H1 (cell line): ENCODE data around the gene HLA-A. TPM values are rescaled to one million over a fixed set of nuclear protein-coding genes. Genes with fewer than 3 reads are reported as not detected.
A peak's percentile ranks its signal among the peaks of the same experiment; 100 is the strongest.

Experiments used
- CTCF ChIA-PET: fragments of 300-600 bp; sonication (Branson Sonifier 250); formaldehyde crosslinking; loops from one replicate; lab custom pipeline; 2021; ENCODE audit not compliant: partially characterized antibody; lab: Charles Lee
- POLR2A ChIA-PET: fragments of 300-600 bp; sonication (Branson Sonifier 250); formaldehyde crosslinking; loops from one replicate; lab custom pipeline; 2021; ENCODE audit warnings: inconsistent platforms; ENCODE audit not compliant: partially characterized antibody; lab: Charles Lee
- DNase-seq, 2 experiments: peaks; one replicate each; pipeline versions ENCODE4 v3.0.0 to v3.0.0-alpha.2; 2010 to 2022; ENCODE audit warnings: low spot score in 2 of 2, low read depth in 1 of 2, mixed read lengths in 1 of 2
- FAIRE-seq: peaks from 2 replicates; lab custom pipeline; 2011; peaks lifted over from hg19 to GRCh38; lab: Jason Lieb, UNC
- H2AFZ ChIP-seq: 2 replicates; pipeline ENCODE4 v1.8.1; 2012; ENCODE audit warnings: low read length, inconsistent platforms
- H2AK5ac ChIP-seq: 2 replicates; pipeline ENCODE4 v1.6.1; 2013; ENCODE audit warnings: low read depth, low read length
- H2BK120ac ChIP-seq: replicated peaks from 2 replicates; pipeline ENCODE3; 2013; ENCODE audit warnings: low read depth, low read length, inconsistent platforms
- H2BK12ac ChIP-seq: 2 replicates; pipeline ENCODE4 v1.6.1; 2013; ENCODE audit warnings: low read depth, low read length
- H2BK15ac ChIP-seq: 2 replicates; pipeline ENCODE4 v1.6.1; 2013; ENCODE audit warnings: low read length
- H2BK20ac ChIP-seq: 2 replicates; pipeline ENCODE4 v1.6.1; 2013; ENCODE audit warnings: low read length
- H2BK5ac ChIP-seq: 2 replicates; pipeline ENCODE4 v1.6.1; 2013; ENCODE audit warnings: low read depth, low read length
- H3K14ac ChIP-seq: 2 replicates; pipeline ENCODE4 v1.6.1; 2013; ENCODE audit warnings: inconsistent platforms; ENCODE audit not compliant: insufficient read length
- H3K18ac ChIP-seq: 2 replicates; pipeline ENCODE4 v1.6.1; 2013; ENCODE audit warnings: low read length; ENCODE audit errors: extremely low read depth
- H3K23ac ChIP-seq: 2 replicates; pipeline ENCODE4 v1.6.1; 2013; ENCODE audit warnings: inconsistent platforms; ENCODE audit not compliant: insufficient read length
- H3K23me2 ChIP-seq: 2 replicates; pipeline ENCODE4 v1.6.1; 2013; ENCODE audit warnings: low read depth, low read length
- H3K27ac ChIP-seq: 2 replicates; pipeline ENCODE4 v1.6.1; 2011; ENCODE audit warnings: low read depth, low read length, inconsistent platforms
- H3K27me3 ChIP-seq, 4 experiments: replicated peaks in 1 of 4; 1 replicate in 1 of 4; 2 replicates in 3 of 4; pipeline versions ENCODE4 v1.6.1 to v1.8.1; 2011 to 2013; ENCODE audit warnings: low read length in 3 of 4, mild to moderate bottlenecking in 3 of 4, inconsistent platforms in 2 of 4, mixed read lengths in 2 of 4, moderate library complexity in 1 of 4; ENCODE audit not compliant: control insufficient read depth in 3 of 4, insufficient read depth in 3 of 4; ENCODE audit errors: extremely low read depth in 1 of 4
- H3K36me3 ChIP-seq, 4 experiments: 2 replicates each; pipeline versions ENCODE4 v1.6.1 to v1.8.1; 2011 to 2013; ENCODE audit warnings: mild to moderate bottlenecking in 4 of 4, low read length in 3 of 4, moderate library complexity in 2 of 4, control low read depth in 1 of 4, inconsistent platforms in 1 of 4; ENCODE audit not compliant: insufficient read depth in 4 of 4, control insufficient read depth in 2 of 4
- H3K4ac ChIP-seq: replicated peaks from 2 replicates; pipeline ENCODE3; 2013; ENCODE audit warnings: low read length, low read depth, mixed read lengths, inconsistent platforms; ENCODE audit not compliant: insufficient read length
- H3K4me1 ChIP-seq, 4 experiments: replicated peaks in 1 of 4; 1 replicate in 1 of 4; 2 replicates in 3 of 4; pipeline versions ENCODE4 v1.6.1 to v1.8.1; 2011 to 2013; ENCODE audit warnings: low read length in 3 of 4, inconsistent platforms in 2 of 4, mixed read lengths in 1 of 4; ENCODE audit not compliant: insufficient read depth in 4 of 4, control insufficient read depth in 3 of 4
- H3K4me2 ChIP-seq, 2 experiments: 2 replicates each; pipeline versions ENCODE4 v1.6.1 to v1.8.1; 2011 to 2013; ENCODE audit warnings: low read depth in 2 of 2, low read length in 2 of 2, control low read depth in 1 of 2, inconsistent platforms in 1 of 2, mild to moderate bottlenecking in 1 of 2; ENCODE audit not compliant: insufficient read depth in 1 of 2
- H3K4me3 ChIP-seq, 4 experiments: fragments of 200-600, 300-600 bp in 1 of 4; sonication (generic), shearing (Covaris generic), sonication (Bioruptor Twin) in 1 of 4; 2 replicates each; pipeline versions ENCODE4 v1.5.1 to v1.8.1; 2011 to 2016; ENCODE audit warnings: low read length in 4 of 4, low read depth in 3 of 4, control low read depth in 2 of 4, inconsistent platforms in 2 of 4, mild to moderate bottlenecking in 2 of 4, mixed read lengths in 1 of 4, moderate library complexity in 1 of 4; ENCODE audit not compliant: insufficient read depth in 2 of 4; ENCODE audit errors: extremely low read depth in 1 of 4
- H3K56ac ChIP-seq: replicated peaks from 2 replicates; pipeline ENCODE3; 2013; ENCODE audit warnings: low read depth, mild to moderate bottlenecking, mixed read lengths, low read length, inconsistent platforms; ENCODE audit not compliant: insufficient read length
- H3K79me1 ChIP-seq: 2 replicates; pipeline ENCODE4 v1.6.1; 2013; ENCODE audit warnings: low read depth, low read length, control low read depth
- H3K79me2 ChIP-seq, 2 experiments: 2 replicates each; pipeline versions ENCODE4 v1.6.1 to v1.8.1; 2012 to 2013; ENCODE audit warnings: low read length in 2 of 2, mild to moderate bottlenecking in 2 of 2, inconsistent platforms in 1 of 2; ENCODE audit not compliant: insufficient read depth in 2 of 2, control insufficient read depth in 1 of 2
- H3K9ac ChIP-seq, 4 experiments: replicated peaks in 1 of 4; 1 replicate in 1 of 4; 2 replicates in 3 of 4; pipeline versions ENCODE4 v1.6.1 to v1.8.1; 2011 to 2013; ENCODE audit warnings: low read depth in 3 of 4, low read length in 3 of 4, control low read depth in 2 of 4, mild to moderate bottlenecking in 2 of 4, moderate library complexity in 2 of 4, inconsistent platforms in 1 of 4; ENCODE audit errors: extremely low read depth in 1 of 4
- H3K9me3 ChIP-seq, 2 experiments: 2 replicates each; pipeline versions ENCODE4 v1.6.1 to v1.8.1; 2012 to 2013; ENCODE audit warnings: mild to moderate bottlenecking in 2 of 2, moderate library complexity in 2 of 2, control low read depth in 1 of 2, inconsistent platforms in 1 of 2, low read depth in 1 of 2, low read length in 1 of 2, mixed read lengths in 1 of 2; ENCODE audit not compliant: insufficient read depth in 2 of 2
- H4K20me1 ChIP-seq, 2 experiments: replicated peaks in 1 of 2; 2 replicates each; pipeline versions ENCODE3 to v1.8.1; 2011 to 2013; ENCODE audit warnings: inconsistent platforms in 2 of 2, low read length in 2 of 2, mild to moderate bottlenecking in 1 of 2; ENCODE audit not compliant: insufficient read depth in 2 of 2, control insufficient read depth in 1 of 2
- H4K5ac ChIP-seq: 2 replicates; pipeline ENCODE4 v1.6.1; 2013; ENCODE audit warnings: low read length, low read depth, mixed read lengths, inconsistent platforms; ENCODE audit not compliant: insufficient read length
- H4K8ac ChIP-seq: 2 replicates; pipeline ENCODE4 v1.8.0; 2013; ENCODE audit warnings: mild to moderate bottlenecking, moderate library complexity, low read length, inconsistent platforms; ENCODE audit not compliant: insufficient read depth; ENCODE audit errors: extremely low read depth
- H4K91ac ChIP-seq: replicated peaks from 2 replicates; pipeline ENCODE3; 2013; ENCODE audit warnings: low read length, mixed read lengths, inconsistent platforms; ENCODE audit not compliant: insufficient read length
- CEBPB ChIP-seq: IDR thresholded peaks from 2 replicates; pipeline ENCODE4 v1.6.1; 2012; ENCODE audit warnings: low read depth, low read length
- CTBP2 ChIP-seq: IDR thresholded peaks from 2 replicates; pipeline ENCODE4 v1.7.0; 2011; ENCODE audit warnings: borderline replicate concordance, mild to moderate bottlenecking, moderate library complexity, mixed read lengths, low read length; ENCODE audit not compliant: insufficient read depth, insufficient read length
- GABPA ChIP-seq: IDR thresholded peaks from 2 replicates; pipeline ENCODE4 v1.6.1; 2011; ENCODE audit warnings: mild to moderate bottlenecking, low read length, moderate library complexity, borderline replicate concordance; ENCODE audit not compliant: insufficient read depth
- NRF1 ChIP-seq: IDR thresholded peaks from 2 replicates; pipeline ENCODE4 v1.6.1; 2011; ENCODE audit warnings: mild to moderate bottlenecking, low read depth, low read length, improper control_type of control experiment
- TCF12 ChIP-seq: IDR thresholded peaks from 2 replicates; pipeline ENCODE4 v1.6.1; 2011; ENCODE audit warnings: low read depth, mild to moderate bottlenecking, low read length
- WGBS, 2 experiments: shearing (Covaris generic) in 1 of 2; methylation state at CpG; one replicate each; pipeline versions ENCODE4 v1.1.6 to v1.1.7; 2013 to 2015; ENCODE audit warnings: low lambda C conversion rate in 2 of 2, mixed read lengths in 2 of 2, inconsistent platforms in 1 of 2, low coverage in 1 of 2, missing lambda C conversion rate in 1 of 2; ENCODE audit not compliant: insufficient replicate concordance in 2 of 2, insufficient coverage in 1 of 2, insufficient read length in 1 of 2; ENCODE audit errors: extremely low coverage in 1 of 2, missing lambda C conversion rate in 1 of 2; 5-methylcytosine and 5-hydroxymethylcytosine counted together
- polyA plus RNA-seq, 7 experiments: library from polyadenylated mRNA; depleted of rRNA in 3 of 7; stranded (reverse) in 5 of 7; unstranded in 2 of 7; fragments of >200 nt in 5 of 7; fragments of 200-250 nt in 2 of 7; gene quantifications; 1 replicate in 5 of 7; 2 replicates in 1 of 7; 4 replicates in 1 of 7; pipeline versions ENCODE4 v1.2.1 to v1.2.3, GENCODE V29; 2011 to 2013; ENCODE audit warnings: missing spikeins in 2 of 7, mixed read lengths in 2 of 7
- total RNA-seq: library from RNA; stranded (reverse); fragmentation: NEBNext Ultra II Directional; extraction: Animal tissue kit (Norgen Biotek cat#: 25700); gene quantifications from 2 replicates; pipeline ENCODE4 v1.2.1, GENCODE V29; 2021
- TF ChIP-seq, protein P1 (sequence below): IDR thresholded peaks from 2 replicates; pipeline ENCODE4 v1.6.1; 2012; ENCODE audit warnings: inconsistent platforms
- TF ChIP-seq, protein P2 (sequence below), 3 experiments: IDR thresholded peaks; 1 replicate in 2 of 3; 2 replicates in 1 of 3; pipeline versions ENCODE4 v1.5.1 to v1.6.1; 2011; ENCODE audit warnings: low read length in 3 of 3, mild to moderate bottlenecking in 3 of 3, inconsistent platforms in 2 of 3, low read depth in 1 of 3, moderate library complexity in 1 of 3; ENCODE audit not compliant: insufficient read depth in 1 of 3; ENCODE audit errors: control extremely low read depth in 1 of 3

HLA-A gene
- total and polyA plus RNA-seq, 2 of the 8 experiments (the other 6 are each of a cell fraction or from before 2014, with no cell fraction given) = 221 to 474 TPM

DNA sequence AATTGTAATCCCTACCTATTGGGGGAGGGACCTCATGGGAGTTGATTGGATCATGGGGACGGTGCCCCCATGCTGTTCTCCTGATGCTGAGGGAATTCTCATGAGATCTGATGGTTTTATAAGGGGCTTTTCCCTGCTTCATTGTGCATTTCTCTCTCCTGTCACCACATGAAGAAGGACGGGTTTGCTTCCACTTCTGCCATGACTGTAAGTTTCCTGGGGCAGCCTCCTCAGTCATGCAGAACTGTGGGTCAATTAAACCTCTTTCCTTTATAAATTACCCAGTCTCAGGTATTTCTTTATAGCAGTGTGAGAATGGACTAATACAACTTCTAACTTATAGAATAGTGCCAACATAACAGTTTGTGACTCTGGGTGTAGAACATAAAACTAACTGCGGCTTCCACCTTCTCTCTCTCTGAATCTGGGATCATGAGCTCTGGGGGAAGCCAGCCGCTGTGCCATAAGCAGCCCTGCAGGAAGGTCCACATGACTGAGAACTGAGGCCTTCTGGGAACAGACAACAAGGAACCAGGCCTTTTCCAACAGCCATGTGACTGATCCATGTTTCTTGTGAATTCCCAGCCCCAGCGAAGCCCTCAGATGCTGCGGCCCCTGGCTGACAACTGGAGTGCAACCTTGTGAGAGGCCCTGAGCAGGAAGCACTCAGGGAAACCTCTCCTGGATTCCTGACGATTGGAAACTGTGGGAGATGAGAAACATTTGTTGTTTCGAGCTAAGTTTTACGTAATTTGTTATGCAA is 3.4 kb upstream of the HLA-A start:
- no peak overlapping the region for H2AFZ ChIP-seq
- WGBS, 2 experiments = 68% methylated on average over 9 of the region's 9 CpGs; no CpG with 5 or more reads in 1 of the 2 experiments
- no peak for FAIRE-seq
- TF ChIP-seq, protein P1, sequence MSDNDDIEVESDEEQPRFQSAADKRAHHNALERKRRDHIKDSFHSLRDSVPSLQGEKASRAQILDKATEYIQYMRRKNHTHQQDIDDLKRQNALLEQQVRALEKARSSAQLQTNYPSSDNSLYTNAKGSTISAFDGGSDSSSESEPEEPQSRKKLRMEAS = peak; percentile 54; the same call in 1 of the 2 replicates
- TF ChIP-seq NRF1 (no peak), CTBP2 (no peak), GABPA (no peak), CEBPB (no peak), TCF12 (no peak)
- TF ChIP-seq, protein P2, sequence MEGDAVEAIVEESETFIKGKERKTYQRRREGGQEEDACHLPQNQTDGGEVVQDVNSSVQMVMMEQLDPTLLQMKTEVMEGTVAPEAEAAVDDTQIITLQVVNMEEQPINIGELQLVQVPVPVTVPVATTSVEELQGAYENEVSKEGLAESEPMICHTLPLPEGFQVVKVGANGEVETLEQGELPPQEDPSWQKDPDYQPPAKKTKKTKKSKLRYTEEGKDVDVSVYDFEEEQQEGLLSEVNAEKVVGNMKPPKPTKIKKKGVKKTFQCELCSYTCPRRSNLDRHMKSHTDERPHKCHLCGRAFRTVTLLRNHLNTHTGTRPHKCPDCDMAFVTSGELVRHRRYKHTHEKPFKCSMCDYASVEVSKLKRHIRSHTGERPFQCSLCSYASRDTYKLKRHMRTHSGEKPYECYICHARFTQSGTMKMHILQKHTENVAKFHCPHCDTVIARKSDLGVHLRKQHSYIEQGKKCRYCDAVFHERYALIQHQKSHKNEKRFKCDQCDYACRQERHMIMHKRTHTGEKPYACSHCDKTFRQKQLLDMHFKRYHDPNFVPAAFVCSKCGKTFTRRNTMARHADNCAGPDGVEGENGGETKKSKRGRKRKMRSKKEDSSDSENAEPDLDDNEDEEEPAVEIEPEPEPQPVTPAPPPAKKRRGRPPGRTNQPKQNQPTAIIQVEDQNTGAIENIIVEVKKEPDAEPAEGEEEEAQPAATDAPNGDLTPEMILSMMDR (IDR thresholded peaks at IDR 0.05; ENCODE audit: control extremely low read depth in 1 of 3, insufficient read depth in 1 of 3, low read depth in 1 of 3, low read length in 3 of 3) = no peak

More for the DNA sequence above, 3.4 kb upstream of the HLA-A start:
- Histone ChIP-seq H2BK120ac (no peak overlapping the region), H2BK5ac (no peak overlapping the region), H3K4me3 (no peak overlapping the region), H3K9me3 (0 out of 4 replicates have a peak, but pooled peaks cover 0 to 2% of the 10 kb centered on the region in 2 experiments), H3K14ac (no peak overlapping the region), H4K5ac (no peak overlapping the region), H4K8ac (no peak overlapping the region), H3K27me3 (no peaks in the 10 kb centered on the region), H4K91ac (no peak overlapping the region), H3K36me3 (peaks cover 0 to 4% (median 1%) of the 10 kb centered on the region in 4 experiments; a peak in 1 of 8 replicates), H3K79me2 (peaks cover 0 to 5% of the 10 kb centered on the region in 2 experiments; a peak in 1 of 4 replicates), H3K9ac (no peak overlapping the region), H2BK12ac (no peak overlapping the region), H2BK15ac (no peak overlapping the region), H4K20me1 (no peaks in the 10 kb centered on the region), H3K79me1 (no peaks in the 10 kb centered on the region), H2AK5ac (no peak overlapping the region), H3K23ac (no peak overlapping the region), H3K23me2 (peaks cover 4% of the 10 kb centered on the region; the same call in 1 of the 2 replicates), H3K4me2 (no peak overlapping the region; a peak in 2 of 4 replicates), H3K56ac (no peak overlapping the region), H3K18ac (no peak overlapping the region; the same call in 1 of the 2 replicates), H3K27ac (no peak overlapping the region), H3K4ac (no peak overlapping the region), H3K4me1 (peaks cover 0 to 3% (median under 1%) of the 10 kb centered on the region in 4 experiments; a peak in 3 of 7 replicates), H2BK20ac (no peak overlapping the region)
- ChIA-PET POLR2A (interaction anchor here (1.2 kb wide), 1 partner anchor 9 kb away, joined by 3 read pairs; no protein-coding TSS in a partner anchor), CTCF (interaction anchor here (1.7 kb wide), 1 partner anchor 243 kb away, joined by 3 read pairs; no protein-coding TSS in a partner anchor)
- DNase-seq = no peak
